ENCODE results near the gene TYW1B.
"Not testable (repeated sequence)": the region's sequence is repeated elsewhere in the genome, so short reads cannot be mapped to it uniquely, and the experiment has no call there.

TYW1B gene

DNA sequence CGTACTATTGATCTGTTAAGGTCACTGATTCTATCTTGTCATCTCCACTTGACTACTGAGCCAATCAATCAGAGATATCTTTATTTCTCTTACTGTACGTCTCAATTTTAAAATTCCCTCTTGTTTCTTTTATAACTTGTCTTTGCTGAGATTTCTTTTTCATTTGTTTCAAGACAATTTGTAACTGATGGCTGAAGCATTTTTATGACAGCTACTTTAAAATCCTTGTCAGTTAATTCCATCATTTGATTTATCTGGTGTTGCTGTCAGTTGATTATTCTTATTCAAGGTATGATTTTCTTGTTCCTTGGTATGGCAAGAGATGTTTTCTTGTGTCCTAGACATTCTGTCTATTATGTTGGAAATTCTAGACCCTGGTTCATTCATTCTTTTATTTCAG lies 76.6 kb downstream of the TYW1B start:
- no peak for DNase-seq

- DNase-seq = not testable (repeated sequence)
Measured at GRCh38 chr7:72748649-72749048, 79.4 kb downstream of the TYW1B start.

DNA sequence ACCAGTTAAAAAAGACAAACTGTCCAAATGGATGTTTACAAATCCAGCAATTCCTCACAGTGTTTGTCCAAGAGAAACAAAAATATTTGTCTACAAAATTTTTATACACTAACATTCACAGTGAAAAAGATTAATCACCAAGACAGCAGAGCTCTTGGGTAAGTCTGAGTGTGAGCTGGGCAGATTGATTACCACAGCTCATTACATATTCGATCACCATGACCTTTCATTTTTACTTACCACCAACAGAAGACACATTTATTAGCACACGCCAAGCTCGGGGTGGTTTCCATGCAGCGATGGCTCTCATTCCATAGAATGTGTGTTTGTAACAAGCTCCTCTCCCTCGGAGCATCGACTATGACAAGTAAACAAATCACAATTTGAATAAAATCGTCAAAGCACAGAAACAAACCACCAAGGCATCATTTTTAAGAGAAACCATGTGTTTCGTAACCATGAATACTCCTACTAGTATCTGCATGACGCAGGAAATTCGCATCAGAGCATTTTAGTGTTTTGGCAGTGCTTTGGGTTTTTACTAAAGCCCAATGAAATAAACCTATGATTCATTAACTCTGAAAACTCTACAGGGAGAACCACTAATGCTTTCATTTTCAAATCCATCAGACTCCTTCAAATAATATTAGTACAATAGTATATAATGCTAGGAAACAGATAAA lies 83.6 kb downstream of the TYW1B start:
- not testable (repeated sequence) for DNase-seq

DNA sequence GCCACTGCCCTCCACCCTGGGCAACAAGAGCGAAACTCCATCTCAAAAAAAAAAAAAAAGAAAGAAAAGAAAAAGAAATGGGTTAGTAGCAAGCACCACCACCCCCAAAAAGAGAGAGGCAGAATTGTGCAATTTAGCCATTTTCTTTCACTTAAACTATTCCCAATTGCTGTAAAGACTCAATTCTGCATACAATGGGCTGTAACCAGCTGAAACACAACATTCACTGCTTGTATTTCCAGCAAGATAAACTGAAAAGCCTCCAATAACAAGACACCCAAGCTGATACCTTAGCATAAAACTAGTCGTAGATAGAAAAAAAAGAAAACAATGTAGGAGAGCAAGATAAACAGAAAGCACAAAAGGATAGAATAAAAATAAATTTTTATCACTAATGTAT lies 84.2 kb downstream of the TYW1B start:
- DNase-seq = not testable (repeated sequence)

DNA sequence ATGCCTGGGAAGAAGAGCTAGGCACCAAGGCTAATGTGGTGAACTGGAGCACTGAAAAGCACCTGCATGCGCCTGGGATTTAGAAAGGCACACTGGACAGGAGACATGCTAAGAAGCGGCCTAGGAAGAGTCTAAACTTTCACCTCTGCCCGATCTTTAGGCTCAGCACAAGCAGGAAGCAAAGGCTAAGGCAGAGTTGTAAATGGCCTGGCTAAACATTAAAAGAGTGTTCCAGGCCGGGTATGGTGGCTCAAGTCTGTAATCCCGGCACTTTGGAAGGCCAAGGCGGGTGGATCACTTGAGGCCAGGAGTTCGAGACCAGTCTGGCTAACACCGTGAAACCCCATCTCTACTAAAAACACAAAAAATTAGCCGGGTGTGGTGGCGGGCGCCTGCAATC lies 88.3 kb downstream of the TYW1B start:
- not testable (repeated sequence) for DNase-seq

DNA sequence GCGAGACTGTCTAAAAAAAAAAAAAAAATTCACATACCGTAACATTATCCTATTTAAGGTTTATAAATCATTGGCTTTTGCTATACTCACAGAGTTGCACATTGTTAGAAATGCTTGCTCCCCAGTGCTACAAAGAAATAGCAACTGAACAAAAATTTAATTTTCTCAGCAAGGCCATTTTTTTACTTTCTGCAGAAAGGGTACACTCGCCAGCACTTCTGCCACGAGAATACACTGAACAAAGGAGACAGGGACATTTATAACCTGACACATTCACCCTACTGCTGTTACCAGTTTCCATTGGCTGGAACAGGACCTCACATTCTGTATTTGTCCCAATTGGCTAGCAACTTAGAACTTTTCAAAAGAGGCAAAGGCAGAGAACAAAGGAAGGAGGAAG lies 92.1 kb downstream of the TYW1B start:
- DNase-seq = not testable (repeated sequence)

DNA sequence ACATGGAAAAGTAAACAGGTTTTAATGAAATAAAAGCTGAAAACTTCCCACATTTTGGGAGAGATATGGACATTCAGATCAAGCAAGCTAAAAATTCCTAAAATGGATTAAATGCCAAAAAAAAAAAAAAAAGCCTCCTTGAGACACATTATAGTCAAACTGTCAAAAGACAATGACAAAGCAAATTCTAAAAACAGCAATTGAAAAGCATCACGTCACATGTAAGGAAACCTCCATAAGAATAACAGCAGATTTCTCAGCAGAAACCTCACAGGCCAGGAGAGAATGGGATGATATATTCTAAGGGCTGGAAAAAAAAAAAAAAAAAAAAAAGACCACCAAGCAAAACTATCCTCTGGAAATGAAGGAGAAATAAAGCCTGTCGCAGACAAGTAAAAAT lies 97.2 kb downstream of the TYW1B start:
- not testable (repeated sequence) for DNase-seq

DNA sequence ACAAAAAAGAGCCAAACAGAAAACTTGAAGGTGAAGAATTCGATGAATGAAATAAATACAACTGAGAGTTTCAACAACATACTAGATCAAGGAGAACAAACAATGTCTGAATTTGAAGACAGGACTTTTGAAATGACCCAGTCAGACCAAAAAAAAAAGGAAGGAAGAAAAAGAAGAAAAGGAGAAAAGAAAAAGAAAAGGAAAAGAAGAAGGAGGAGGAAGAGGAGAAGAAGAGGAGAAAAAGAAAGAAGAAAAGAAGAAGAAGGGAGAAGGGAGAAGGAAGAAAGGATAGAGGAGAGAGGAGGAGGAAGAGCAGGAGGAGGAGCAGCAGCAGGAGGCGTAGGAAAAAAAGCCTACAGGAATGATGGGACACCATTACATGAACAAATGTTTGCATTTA lies 97.6 kb downstream of the TYW1B start:
- not testable (repeated sequence) for DNase-seq

GRCh38 chr7:72729130-72729529 lies 98.9 kb downstream of the TYW1B start:
- DNase-seq = not testable (repeated sequence)

DNA sequence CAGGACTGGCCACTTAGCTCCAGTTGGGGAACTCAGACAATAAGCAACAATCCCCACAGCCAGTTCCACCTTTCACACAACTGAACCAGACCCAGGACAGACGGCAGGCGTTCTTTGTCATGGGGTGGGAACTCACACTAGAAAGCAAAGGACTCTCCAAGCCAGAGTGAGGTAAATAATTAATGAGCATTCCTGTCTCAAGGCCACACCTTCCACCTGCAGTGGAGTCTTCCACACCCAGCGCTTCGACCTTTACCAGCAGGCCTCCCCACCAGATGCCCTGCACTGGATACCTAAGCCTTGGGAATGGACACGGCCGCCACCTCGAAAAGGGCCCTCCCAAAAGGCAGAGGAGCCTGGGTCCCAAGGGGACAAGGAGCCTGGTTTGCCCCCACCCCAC lies 105.3 kb downstream of the TYW1B start:
- DNase-seq = not testable (repeated sequence)

- not testable (repeated sequence) for DNase-seq
Measured at GRCh38 chr7:72720890-72721289, 107.1 kb downstream of the TYW1B start.

- not testable (repeated sequence) for DNase-seq
Measured at GRCh38 chr7:72717252-72717774, 110.7 kb downstream of the TYW1B start.

GRCh38 chr7:72711927-72712326 lies 116.1 kb downstream of the TYW1B start:
- not testable (repeated sequence) for DNase-seq

DNA sequence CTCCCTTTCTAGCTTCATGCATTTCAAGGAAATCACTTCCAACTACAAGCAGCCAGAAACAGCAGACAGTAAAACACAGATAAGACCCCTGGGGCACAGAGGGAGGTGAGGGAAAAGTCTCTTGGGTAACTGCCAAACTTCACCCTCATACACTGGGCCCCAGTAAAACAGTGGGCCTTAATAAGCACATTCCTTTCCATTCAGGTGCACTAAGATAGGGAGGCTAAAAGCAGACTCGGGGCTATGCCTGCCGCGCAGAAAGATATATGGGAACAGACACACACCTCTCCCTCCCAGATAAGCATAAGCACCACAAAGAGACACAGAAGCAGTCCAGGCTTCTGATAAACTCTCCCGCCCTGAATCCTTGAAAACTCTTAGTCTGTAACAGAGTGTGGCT lies 117.0 kb downstream of the TYW1B start:
- DNase-seq = no peak

DNA sequence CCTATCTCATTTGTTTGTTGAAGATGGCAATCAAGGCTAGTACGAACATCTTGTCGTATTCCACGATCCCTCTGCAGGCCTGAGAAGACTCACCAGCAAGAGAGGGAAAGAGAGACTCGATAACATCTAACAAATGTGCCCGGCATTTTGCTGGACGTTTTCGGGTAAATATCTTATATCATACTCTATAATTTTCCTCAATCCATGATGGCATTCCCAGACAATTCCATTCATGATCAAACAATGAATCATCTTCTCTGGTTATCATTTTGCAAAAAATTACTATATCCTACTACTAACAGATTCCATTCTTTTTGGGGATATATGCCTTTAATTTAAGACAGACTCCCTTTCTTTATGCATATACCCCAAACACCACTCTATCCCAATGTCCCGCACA lies 118.1 kb downstream of the TYW1B start:
- DNase-seq = no peak

DNA sequence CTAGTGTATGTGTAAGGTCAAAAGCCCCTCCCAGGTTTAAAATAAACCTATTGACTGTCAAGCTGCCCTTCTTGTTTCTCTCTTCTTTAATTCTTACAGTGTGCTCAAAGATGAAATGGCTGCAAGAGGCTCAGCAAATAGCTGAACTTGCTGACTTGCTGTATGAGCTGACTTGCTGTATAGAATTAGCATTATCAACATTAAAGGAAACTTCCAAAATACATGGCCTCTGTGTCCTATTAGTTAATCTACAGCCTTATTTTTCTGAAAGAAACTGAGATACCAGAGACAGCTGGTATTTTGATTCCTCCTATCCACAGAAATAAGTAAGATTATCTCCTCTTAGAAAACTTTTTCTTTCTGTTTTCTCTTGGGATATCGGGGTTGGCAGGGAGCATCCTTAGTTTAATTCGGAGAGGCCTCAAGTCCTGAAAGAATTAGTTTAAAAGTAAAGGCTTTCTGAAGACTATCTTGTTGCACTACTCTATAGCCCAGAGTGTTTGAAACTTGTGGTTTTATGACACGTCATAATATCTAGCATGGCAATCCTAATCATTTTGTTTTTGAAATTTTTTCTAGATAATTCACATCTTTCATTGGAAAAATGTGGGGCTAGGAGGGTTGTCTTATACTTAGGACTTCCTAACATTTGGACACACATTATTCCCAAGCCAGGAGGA lies 119.5 kb downstream of the TYW1B start:
- DNase-seq = not testable (repeated sequence)

DNA sequence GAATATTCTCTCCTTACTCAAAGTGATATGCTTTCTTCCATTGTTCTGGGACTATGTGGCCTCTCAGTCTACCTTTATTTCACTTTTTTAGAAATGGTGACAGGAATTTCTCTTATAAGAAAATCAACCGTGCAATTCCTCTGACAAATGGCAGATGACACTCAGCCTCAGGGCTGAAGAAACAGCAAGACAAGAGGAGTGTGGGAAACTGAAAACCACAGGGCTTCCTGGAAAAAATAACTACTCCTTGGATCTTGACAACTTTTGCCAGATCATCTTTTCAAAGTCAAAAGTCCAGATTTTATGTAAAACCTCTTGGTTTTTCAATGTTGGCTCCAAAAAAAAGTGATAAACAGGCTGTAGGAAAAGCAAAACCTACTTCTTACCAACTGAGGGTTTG lies 121.5 kb downstream of the TYW1B start:
- no peak for DNase-seq

GRCh38 chr7:72705693-72706092 lies 122.3 kb downstream of the TYW1B start:
- not testable (repeated sequence) for DNase-seq

GRCh38 chr7:72704894-72705293 lies 123.1 kb downstream of the TYW1B start:
- DNase-seq = no peak

- DNase-seq = not testable (repeated sequence)
Measured at GRCh38 chr7:72700548-72700947, 127.5 kb downstream of the TYW1B start.

DNA sequence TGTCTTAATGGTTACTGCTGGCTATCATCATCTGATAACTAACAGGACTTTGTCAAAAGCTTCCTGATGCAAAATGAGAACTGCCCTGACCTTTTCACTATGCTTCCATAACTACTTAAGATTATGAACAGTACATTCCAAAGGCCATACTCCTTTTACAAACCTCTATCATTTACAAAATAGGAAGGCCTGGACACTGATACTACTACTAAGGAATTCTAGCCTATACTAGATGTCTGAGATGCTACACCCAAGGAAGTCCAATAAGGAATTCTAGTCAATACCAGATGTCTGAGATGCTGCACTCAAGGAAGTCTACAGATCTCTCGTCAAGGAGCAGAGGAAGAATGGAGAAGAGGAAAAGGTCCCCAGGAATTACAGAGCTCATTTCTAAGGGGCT lies 130.9 kb downstream of the TYW1B start:
- not testable (repeated sequence) for DNase-seq

DNA sequence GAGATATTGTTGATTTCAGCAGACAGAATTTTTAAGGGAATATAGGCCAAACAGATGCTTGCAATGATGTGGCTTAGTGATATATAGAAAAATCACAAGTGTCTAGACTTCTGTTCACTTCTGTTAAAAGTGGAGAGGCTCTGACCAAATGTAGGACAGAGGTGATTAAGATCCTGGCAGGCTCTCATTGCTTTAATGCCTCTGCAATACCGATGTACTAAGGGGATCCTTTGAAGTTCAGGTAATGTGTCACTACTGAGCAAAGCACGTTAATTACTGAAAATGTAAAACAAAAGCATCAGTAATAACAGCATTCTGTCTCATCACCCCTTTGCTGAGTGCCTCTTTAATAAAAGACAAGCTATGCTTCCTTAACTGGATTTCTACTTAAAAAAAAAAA lies 131.4 kb downstream of the TYW1B start:
- DNase-seq = not testable (repeated sequence)

DNA sequence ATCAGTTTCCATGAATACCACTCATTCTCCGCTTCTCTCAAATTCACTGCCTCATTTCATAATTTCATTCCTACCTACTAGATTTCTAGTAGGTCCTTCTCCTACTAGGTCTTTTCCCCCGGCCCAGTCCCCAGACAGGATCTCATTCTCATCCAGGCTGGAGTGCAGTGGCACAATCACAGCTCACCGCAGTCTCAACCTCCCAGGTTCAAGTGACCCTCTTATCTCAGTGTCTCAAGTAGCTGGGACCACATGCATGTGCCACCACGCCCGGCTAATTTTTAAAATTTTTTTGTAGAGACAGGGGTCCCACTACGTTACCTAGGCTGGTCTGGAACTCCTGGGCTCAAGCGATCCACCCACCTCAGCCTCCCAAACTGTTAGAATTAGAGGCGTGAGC lies 132.5 kb downstream of the TYW1B start:
- DNase-seq = not testable (repeated sequence)

DNA sequence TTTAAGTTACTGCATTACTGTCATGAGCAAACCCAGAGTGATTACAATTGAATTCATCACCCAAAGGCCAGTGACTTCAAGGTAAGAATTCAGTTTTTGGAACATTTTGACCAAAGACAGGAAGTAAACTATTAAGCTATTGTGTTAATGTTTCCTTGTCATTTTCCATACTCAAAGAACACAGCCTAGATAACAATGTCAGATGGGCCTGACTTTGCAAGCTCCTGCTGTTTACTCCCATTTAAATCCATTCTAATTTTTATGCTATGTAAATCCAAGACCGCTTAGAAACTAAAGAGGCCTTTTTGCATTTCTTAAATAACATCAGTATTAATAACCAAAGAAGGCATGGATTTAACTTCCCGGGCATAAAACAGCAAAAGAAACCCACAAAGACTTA lies 136.6 kb downstream of the TYW1B start:
- DNase-seq = not testable (repeated sequence)

Measured in NCI-H2171 (cell line).